Breast epithelium (tissue), 4 donors: ENCODE data around the gene CCNL2. TPM values are rescaled to one million over a fixed set of nuclear protein-coding genes. Genes with fewer than 3 reads are reported as not detected.
"Not testable (repeated sequence)": the region's sequence is repeated elsewhere in the genome, so short reads cannot be mapped to it uniquely, and the experiment has no call there.

Experiments used
- DNase-seq, 2 donors: peaks; one replicate each; pipeline ENCODE4 v3.0.0-alpha.2; 2019; ENCODE audit warnings: low spot score in 2 of 2
- H3K27ac ChIP-seq, 2 donors: fragments of 200-600 bp; sonication (generic) in 1 of 2; one replicate each; pipeline ENCODE4 v1.5.1; 2016 to 2019; ENCODE audit warnings: mild to moderate bottlenecking in 1 of 2
- H3K27me3 ChIP-seq, 2 donors: fragments of 200-600 bp; sonication (generic) in 1 of 2; one replicate each; pipeline versions ENCODE4 v1.5.1 to v1.6.0; 2017 to 2019; ENCODE audit warnings: control low read depth in 1 of 2, mild to moderate bottlenecking in 1 of 2
- H3K36me3 ChIP-seq: fragments of 200-600 bp; one replicate; pipeline ENCODE4 v1.5.1; 2019
- H3K4me1 ChIP-seq, 2 donors: fragments of 200-600 bp; sonication (generic); one replicate each; pipeline ENCODE4 v1.5.1; 2016 to 2019; ENCODE audit warnings: control low read depth in 1 of 2
- H3K4me3 ChIP-seq, 3 donors: fragments of 200-600 bp; sonication (generic); 1 replicate in 2 of 3; 2 replicates in 1 of 3; pipeline ENCODE4 v1.5.1; 2016 to 2019; ENCODE audit warnings: mild to moderate bottlenecking in 3 of 3, moderate library complexity in 2 of 3
- H3K9me3 ChIP-seq, 2 donors: fragments of 200-600 bp; sonication (generic) in 1 of 2; one replicate each; pipeline ENCODE4 v1.5.1; 2016 to 2019; ENCODE audit warnings: control low read depth in 1 of 2
- POLR2A ChIP-seq: fragments of 450-650 bp; IDR thresholded peaks from one replicate; pipeline ENCODE4 v1.6.1; 2016; ENCODE audit warnings: antibody characterized with exemption, mild to moderate bottlenecking, moderate library complexity
- POLR2AphosphoS5 ChIP-seq, 3 donors: sonication (generic); formaldehyde crosslinking; IDR thresholded peaks; one replicate each; pipeline ENCODE4 v1.6.1; 2017; ENCODE audit warnings: antibody characterized with exemption in 3 of 3
- intact Hi-C: fragments of 100-400 bp; cut with DNase I; formaldehyde crosslinking; loops from one replicate; pipeline ENCODE4 v1.15.1; 2023; ENCODE audit warnings: low total_unique reads
- total RNA-seq, 3 donors: library from RNA; depleted of rRNA; stranded (reverse); fragments of >200 nt; gene quantifications; one replicate each; pipeline ENCODE4 v1.1.0, GENCODE V29; 2016
- TF ChIP-seq, protein P1 (sequence below), 3 donors: fragments of 450-650 bp; IDR thresholded peaks; one replicate each; pipeline ENCODE4 v1.5.1; 2016 to 2017; ENCODE audit warnings: antibody characterized with exemption in 3 of 3, mild to moderate bottlenecking in 3 of 3, moderate library complexity in 3 of 3

Gene CCNL2
- total RNA-seq, 3 donors from 2014 or later, result 170 to 325 (median 285) TPM

GRCh38 chr1:1385931-1386330, 13.2 kb downstream of the CCNL2 start:
- no peak overlapping the region for H3K4me3 ChIP-seq
- DNase-seq, result no peak
- H3K9me3 ChIP-seq, result no peaks in the 10 kb centered on the region
- peaks cover 17% of the 10 kb centered on the region for H3K36me3 ChIP-seq
- TF ChIP-seq POLR2AphosphoS5 (IDR thresholded peaks at IDR 0.05), result no peak
- H3K4me1 ChIP-seq, result no peaks in the 10 kb centered on the region
- intact Hi-C loops, result no loop called here
- no peak overlapping the region for H3K27ac ChIP-seq
- no peaks in the 10 kb centered on the region for H3K27me3 ChIP-seq

- H3K27ac ChIP-seq, H3K27me3 ChIP-seq, DNase-seq, H3K9me3 ChIP-seq, intact Hi-C loops, H3K4me1 ChIP-seq, H3K4me3 ChIP-seq: not testable (repeated sequence)
- peaks cover 17% of the 10 kb centered on the region for H3K36me3 ChIP-seq
Observed at GRCh38 chr1:1385339-1385738, 13.8 kb downstream of the CCNL2 start.

- no peak for DNase-seq
- H3K27me3 ChIP-seq, result no peaks in the 10 kb centered on the region
- no peak for TF ChIP-seq POLR2A
- TF ChIP-seq, protein P1, sequence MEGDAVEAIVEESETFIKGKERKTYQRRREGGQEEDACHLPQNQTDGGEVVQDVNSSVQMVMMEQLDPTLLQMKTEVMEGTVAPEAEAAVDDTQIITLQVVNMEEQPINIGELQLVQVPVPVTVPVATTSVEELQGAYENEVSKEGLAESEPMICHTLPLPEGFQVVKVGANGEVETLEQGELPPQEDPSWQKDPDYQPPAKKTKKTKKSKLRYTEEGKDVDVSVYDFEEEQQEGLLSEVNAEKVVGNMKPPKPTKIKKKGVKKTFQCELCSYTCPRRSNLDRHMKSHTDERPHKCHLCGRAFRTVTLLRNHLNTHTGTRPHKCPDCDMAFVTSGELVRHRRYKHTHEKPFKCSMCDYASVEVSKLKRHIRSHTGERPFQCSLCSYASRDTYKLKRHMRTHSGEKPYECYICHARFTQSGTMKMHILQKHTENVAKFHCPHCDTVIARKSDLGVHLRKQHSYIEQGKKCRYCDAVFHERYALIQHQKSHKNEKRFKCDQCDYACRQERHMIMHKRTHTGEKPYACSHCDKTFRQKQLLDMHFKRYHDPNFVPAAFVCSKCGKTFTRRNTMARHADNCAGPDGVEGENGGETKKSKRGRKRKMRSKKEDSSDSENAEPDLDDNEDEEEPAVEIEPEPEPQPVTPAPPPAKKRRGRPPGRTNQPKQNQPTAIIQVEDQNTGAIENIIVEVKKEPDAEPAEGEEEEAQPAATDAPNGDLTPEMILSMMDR (IDR thresholded peaks at IDR 0.05), result no peak
- no peak for TF ChIP-seq POLR2AphosphoS5 (IDR thresholded peaks at IDR 0.05)
- no peak overlapping the region for H3K27ac ChIP-seq
- intact Hi-C loops, result no loop called here
- H3K36me3 ChIP-seq, result peaks cover 1% of the 10 kb centered on the region
- H3K4me3 ChIP-seq, result no peak overlapping the region
- no peaks in the 10 kb centered on the region for H3K4me1 ChIP-seq
- H3K9me3 ChIP-seq, result no peaks in the 10 kb centered on the region
Observed at GRCh38 chr1:1381294-1381693, 17.8 kb downstream of the CCNL2 start.

DNA sequence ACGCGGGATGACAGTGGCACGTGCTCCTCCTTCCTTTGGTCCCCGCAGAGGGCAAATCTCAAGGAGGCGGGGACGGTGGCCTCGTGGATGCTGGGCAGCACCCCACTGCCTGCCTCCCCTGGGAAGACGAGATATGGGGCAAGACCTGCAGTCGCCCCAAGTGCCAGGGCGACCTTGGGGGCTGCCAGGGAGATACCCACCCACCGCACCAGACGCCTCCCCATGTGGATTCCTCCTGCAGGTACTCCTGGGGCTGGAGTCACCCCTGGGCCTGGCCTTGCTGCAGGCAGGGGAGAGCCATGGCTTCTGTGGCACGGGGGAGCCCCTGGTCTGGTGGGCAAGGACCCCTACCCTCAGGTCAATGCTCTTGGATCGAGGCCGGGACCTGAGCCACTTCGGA, 18.3 kb downstream of the CCNL2 start:
- H3K4me1 ChIP-seq, result no peaks in the 10 kb centered on the region
- no peaks in the 10 kb centered on the region for H3K27me3 ChIP-seq
- no peak overlapping the region for H3K4me3 ChIP-seq
- no peaks in the 10 kb centered on the region for H3K36me3 ChIP-seq
- H3K9me3 ChIP-seq, result no peaks in the 10 kb centered on the region
- no peak for DNase-seq
- no peak for TF ChIP-seq POLR2A
- TF ChIP-seq POLR2AphosphoS5 (IDR thresholded peaks at IDR 0.05), result no peak
- TF ChIP-seq, protein P1 (IDR thresholded peaks at IDR 0.05), result no peak
- H3K27ac ChIP-seq, result no peak overlapping the region
- intact Hi-C loops, result no loop called here

- Histone ChIP-seq H3K27ac (no peak overlapping the region), H3K9me3 (no peaks in the 10 kb centered on the region), H3K4me3 (no peak overlapping the region), H3K4me1 (peaks cover 8 to 13% of the 10 kb centered on the region in 2 donors), H3K27me3 (no peaks in the 10 kb centered on the region), H3K36me3 (no peaks in the 10 kb centered on the region)
- DNase-seq, result no peak
- TF ChIP-seq, protein P1 (IDR thresholded peaks at IDR 0.05), result no peak
- no peak for TF ChIP-seq POLR2A
- no peak for TF ChIP-seq POLR2AphosphoS5 (IDR thresholded peaks at IDR 0.05)
- intact Hi-C loops, result no loop called here
Observed at GRCh38 chr1:1377540-1378205, 21.5 kb downstream of the CCNL2 start.

GRCh38 chr1:1376551-1377226, 22.4 kb downstream of the CCNL2 start:
- H3K27ac ChIP-seq, result peak overlapping the region; percentile 95 to 98

More at GRCh38 chr1:1376551-1377226, 22.4 kb downstream of the CCNL2 start:
- TF ChIP-seq POLR2A (no peak), POLR2AphosphoS5 (IDR thresholded peaks at IDR 0.05) (no peak)
- TF ChIP-seq, protein P1 (IDR thresholded peaks at IDR 0.05), result no peak
- intact Hi-C loops, result no loop called here
- Histone ChIP-seq H3K9me3 (no peaks in the 10 kb centered on the region), H3K4me1 (peaks cover 13% of the 10 kb centered on the region in 2 donors), H3K4me3 (no peak overlapping the region), H3K27me3 (no peaks in the 10 kb centered on the region), H3K36me3 (no peaks in the 10 kb centered on the region)
- no peak for DNase-seq
